HepG2 (cell line): ENCODE measurements around the gene SPI1. TPM values are rescaled to one million over a fixed set of nuclear protein-coding genes. Genes with fewer than 3 reads are reported as not detected.

Source experiments
- AKNA ChIP-seq: sonication (generic); formaldehyde crosslinking; IDR thresholded peaks from 2 replicates; pipeline ENCODE4 v1.4.0; 2020; ENCODE audit warnings: missing genetic modification reagents, borderline replicate concordance
- ARID2 ChIP-seq: sonication (generic); formaldehyde crosslinking; IDR thresholded peaks from 2 replicates; pipeline ENCODE4 v1.8.1; 2022; ENCODE audit warnings: mild to moderate bottlenecking, missing genetic modification reagents, borderline replicate concordance
- CEBPZ ChIP-seq: IDR thresholded peaks from 2 replicates; pipeline ENCODE4 v1.6.1; 2012; ENCODE audit warnings: low read length, improper control_type of control experiment
- CHD2 ChIP-seq: IDR thresholded peaks from 2 replicates; pipeline ENCODE4 v1.6.1; 2011; ENCODE audit warnings: low read depth, low read length, improper control_type of control experiment
- ESRRA ChIP-seq: sonication (generic); formaldehyde crosslinking; IDR thresholded peaks from 2 replicates; pipeline ENCODE4 v1.5.1; 2020; ENCODE audit warnings: mild to moderate bottlenecking, low read depth, missing genetic modification reagents
- HCFC1 ChIP-seq: fragments of 150-350 bp; IDR thresholded peaks from 2 replicates; pipeline ENCODE4 v1.6.1; 2014; ENCODE audit warnings: low read depth, low read length
- KLF16 ChIP-seq, 2 experiments: sonication (generic) in 1 of 2; formaldehyde crosslinking in 1 of 2; IDR thresholded peaks; 2 replicates each; pipeline versions ENCODE4 v1.6.1 to v1.8.0; 2016 to 2023; ENCODE audit warnings: missing genetic modification reagents in 2 of 2, missing compliant biosample characterization in 1 of 2
- MED1 ChIP-seq: sonication (generic); formaldehyde crosslinking; IDR thresholded peaks from 2 replicates; pipeline ENCODE4 v1.4.0; 2020; ENCODE audit warnings: missing genetic modification reagents
- NBN ChIP-seq: fragments of 450-650 bp; conservative IDR thresholded peaks from 2 replicates; pipeline ENCODE4 v1.6.1; 2017
- NRL ChIP-seq: sonication (generic); formaldehyde crosslinking; IDR thresholded peaks from 2 replicates; pipeline ENCODE4 v1.5.0; 2020; ENCODE audit warnings: missing genetic modification reagents, mild to moderate bottlenecking, moderate library complexity, borderline replicate concordance
- PHF21A ChIP-seq: sonication (generic); formaldehyde crosslinking; IDR thresholded peaks from 2 replicates; pipeline ENCODE4 v1.5.0; 2020; ENCODE audit warnings: mild to moderate bottlenecking, missing genetic modification reagents
- REXO4 ChIP-seq: sonication (generic); formaldehyde crosslinking; IDR thresholded peaks from 2 replicates; pipeline ENCODE4 v1.8.0; 2022; ENCODE audit warnings: missing genetic modification reagents, mild to moderate bottlenecking, borderline replicate concordance
- SIX1 ChIP-seq: sonication (generic); formaldehyde crosslinking; IDR thresholded peaks from 2 replicates; pipeline ENCODE4 v1.4.0; 2020; ENCODE audit warnings: missing genetic modification reagents, borderline replicate concordance
- SRSF1 ChIP-seq: fragments of 200-400 bp; formaldehyde crosslinking; optimal IDR thresholded peaks from 2 replicates; pipeline ENCODE3; 2017; ENCODE audit warnings: mild to moderate bottlenecking, low read depth, low read length, moderate library complexity
- TBL1XR1 ChIP-seq: fragments of 150-350 bp; IDR thresholded peaks from 2 replicates; pipeline ENCODE4 v1.6.1; 2014; ENCODE audit warnings: borderline replicate concordance, low read length; ENCODE audit not compliant: partially characterized antibody
- TEF ChIP-seq: sonication (generic); formaldehyde crosslinking; IDR thresholded peaks from 2 replicates; pipeline ENCODE4 v1.5.0; 2020; ENCODE audit warnings: missing genetic modification reagents
- ZBTB7B ChIP-seq: sonication (generic); formaldehyde crosslinking; IDR thresholded peaks from 2 replicates; pipeline ENCODE4 v1.4.0; 2020; ENCODE audit warnings: missing genetic modification reagents
- ZNF225 ChIP-seq: sonication (generic); formaldehyde crosslinking; IDR thresholded peaks from 2 replicates; pipeline ENCODE4 v1.4.0; 2020; ENCODE audit warnings: mild to moderate bottlenecking, missing genetic modification reagents
- ZNF562 ChIP-seq: sonication (generic); formaldehyde crosslinking; IDR thresholded peaks from 2 replicates; pipeline ENCODE4 v1.8.0; 2022; ENCODE audit warnings: missing genetic modification reagents, borderline replicate concordance
- ZNF709 ChIP-seq: sonication (generic); formaldehyde crosslinking; IDR thresholded peaks from 2 replicates; pipeline ENCODE4 v1.5.0; 2020; ENCODE audit warnings: mild to moderate bottlenecking, missing genetic modification reagents
- ZNF768 ChIP-seq: sonication (generic); formaldehyde crosslinking; IDR thresholded peaks from 2 replicates; pipeline ENCODE4 v1.4.0; 2020; ENCODE audit warnings: missing genetic modification reagents
- polyA plus RNA-seq, 8 experiments: library from polyadenylated mRNA; depleted of rRNA in 3 of 8; stranded (reverse) in 7 of 8; unstranded in 1 of 8; fragments of >200 nt; fragmentation: Illumina TruSeq in 4 of 8; extraction: Trizol in 4 of 8; gene quantifications; 2 replicates each; pipeline versions ENCODE4 v1.2.1 to v1.2.3, GENCODE V29; 2011 to 2016; ENCODE audit warnings: low read depth in 4 of 8, missing spikeins in 1 of 8, mixed read lengths in 1 of 8; ENCODE audit not compliant: insufficient read depth in 1 of 8
- total RNA-seq, 5 experiments: library from RNA; depleted of rRNA; stranded (reverse); fragments of >200 nt; fragmentation: Illumina TruSeq; extraction: Trizol; gene quantifications; 2 replicates each; pipeline ENCODE4 v1.2.3, GENCODE V29; 2016; ENCODE audit warnings: low read depth in 1 of 5

SPI1 gene
- total and polyA plus RNA-seq, 2 of the 13 experiments (the other 11 are each of a cell fraction or from before 2014, with no cell fraction given) = not detected

GRCh38 chr11:47407746-47408590 lies 29.6 kb upstream of the SPI1 start, which contains the start of gene SLC39A13 (continued):
- no peak; the same call in 1 of the 2 replicates for TF ChIP-seq NRL
- TF ChIP-seq CHD2 = 0 out of 2 replicates have a peak, but pooled peaks have one; percentile 27
- no peak; the same call in 1 of the 2 replicates for TF ChIP-seq ZNF225
- no peak for TF ChIP-seq NBN
- peak; percentile 91 for TF ChIP-seq MED1 (CRISPR knock-in tag)
- no peak for TF ChIP-seq AKNA (CRISPR knock-in tag)
- peak; percentile 46 for TF ChIP-seq SRSF1
- peak; percentile 79; the same call in 1 of the 2 replicates for TF ChIP-seq ZNF768 (CRISPR knock-in tag)
- peak; percentile 82 for TF ChIP-seq HCFC1
- TF ChIP-seq TEF (CRISPR knock-in tag) = no peak
- TF ChIP-seq CEBPZ = no peak
- no peak for TF ChIP-seq REXO4 (CRISPR knock-in tag)
- no peak for TF ChIP-seq ZNF562 (CRISPR knock-in tag)
- peak; percentile 90; the same call in 1 of the 2 replicates for TF ChIP-seq ZNF709 (CRISPR knock-in tag)
- TF ChIP-seq ESRRA = peak; percentile 71
- TF ChIP-seq ZBTB7B (CRISPR knock-in tag) = 0 out of 2 replicates have a peak, but pooled peaks have one; percentile 71
- TF ChIP-seq ARID2 (CRISPR knock-in tag) = no peak
- TF ChIP-seq SIX1 = no peak; the same call in 1 of the 2 replicates
- TF ChIP-seq TBL1XR1 = peak; percentile 62
- peak in 1 of 2 experiments; percentile 83; a peak in 2 of 4 replicates for TF ChIP-seq KLF16 (CRISPR knock-in tag; IDR thresholded peaks at IDR 0.05)
- peak; percentile 74; the same call in 1 of the 2 replicates for TF ChIP-seq PHF21A (CRISPR knock-in tag)
